ENCODE measurements around the gene NSUN4.
"Not testable (repeated sequence)": the region's sequence is repeated elsewhere in the genome, so short reads cannot be mapped to it uniquely, and the experiment has no call there.

DNA sequence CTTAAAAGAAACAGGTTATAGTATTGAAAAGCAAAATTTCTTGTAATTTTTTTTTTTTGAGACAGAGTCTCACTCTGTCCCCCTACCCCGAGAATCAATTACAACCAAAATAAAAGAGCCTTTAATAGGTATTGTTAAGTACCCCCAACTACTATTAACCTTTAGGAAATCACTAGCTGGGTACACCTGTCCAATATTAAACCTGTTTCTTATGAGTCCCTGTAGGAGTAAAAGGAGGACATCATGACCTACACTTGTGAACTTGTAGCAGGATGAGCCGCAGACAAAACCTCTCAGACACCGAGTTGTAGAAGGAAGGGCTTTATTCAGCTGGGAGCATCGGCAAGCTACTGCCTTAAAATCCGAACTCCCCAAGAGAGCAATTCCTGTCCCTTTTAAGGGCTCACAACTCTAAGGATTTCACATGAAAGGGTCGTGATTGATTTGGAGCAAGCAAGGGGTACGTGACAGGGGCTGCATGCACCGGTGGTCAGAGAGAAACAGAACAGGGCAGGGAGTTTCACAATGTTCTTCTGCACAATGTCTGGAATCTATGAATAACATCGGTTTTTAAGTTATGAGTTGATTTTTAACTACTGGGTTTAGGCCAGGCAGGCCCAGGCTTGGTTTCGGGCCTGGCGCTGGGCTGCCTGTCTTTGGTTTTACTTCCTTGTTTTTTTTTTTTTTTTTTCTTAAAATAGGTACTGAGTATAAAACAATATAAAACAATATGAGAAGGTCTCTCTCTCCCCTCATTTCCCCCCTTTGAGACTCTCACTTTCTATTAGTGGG lies 15.1 kb upstream of the NSUN4 start:
- TF ChIP-seq POLR2A, CTCF, POLR2AphosphoS5 (IDR thresholded peaks at IDR 0.05): not testable (repeated sequence)
